ENCODE measurements around the gene TOR1AIP2.

Gene TOR1AIP2

GRCh38 chr1:179877586-179878265 lies at the start of gene TOR1AIP2:
TOR1AIP2 (minus strand) TSS chr1:179877803; CDS start chr1:179852665, 25,138 bp downstream.
- DNase-seq: peak; percentile 96

- no peak for DNase-seq
Observed at GRCh38 chr1:179926850-179927205, 49.2 kb upstream of the TOR1AIP2 start.

- no peak for DNase-seq
Observed at GRCh38 chr1:179925922-179926849, 48.6 kb upstream of the TOR1AIP2 start.

- DNase-seq: no peak
Observed at GRCh38 chr1:179925302-179925701, 47.7 kb upstream of the TOR1AIP2 start.

- no peak for DNase-seq
Observed at GRCh38 chr1:179924268-179924667, 46.7 kb upstream of the TOR1AIP2 start.

- peak; percentile 28 for DNase-seq
Observed at GRCh38 chr1:179923029-179923428, 45.4 kb upstream of the TOR1AIP2 start.

- no peak for DNase-seq
Observed at GRCh38 chr1:179921981-179922872, 44.6 kb upstream of the TOR1AIP2 start.

GRCh38 chr1:179921472-179921871 lies 43.9 kb upstream of the TOR1AIP2 start:
- no peak for DNase-seq

- DNase-seq: no peak
Observed at GRCh38 chr1:179917601-179918429, 40.2 kb upstream of the TOR1AIP2 start.

- DNase-seq: no peak
Observed at GRCh38 chr1:179911812-179912211, 34.2 kb upstream of the TOR1AIP2 start.

- DNase-seq: peak; percentile 51
Observed at GRCh38 chr1:179910934-179911333, 33.3 kb upstream of the TOR1AIP2 start.

GRCh38 chr1:179889589-179889988 lies 12.0 kb upstream of the TOR1AIP2 start:
- no peak for DNase-seq

GRCh38 chr1:179888071-179888470 lies 10.5 kb upstream of the TOR1AIP2 start:
- peak; percentile 51 for DNase-seq

- DNase-seq: peak; percentile 52
Observed at GRCh38 chr1:179883745-179884138, 6.1 kb upstream of the TOR1AIP2 start.

GRCh38 chr1:179883040-179883744 lies 5.6 kb upstream of the TOR1AIP2 start:
- DNase-seq: no peak

GRCh38 chr1:179882253-179883039 lies 4.8 kb upstream of the TOR1AIP2 start, which contains the start of gene TOR1AIP1:
TOR1AIP1 (plus strand) TSS chr1:179882285; CDS start chr1:179882503, 218 bp downstream.
- DNase-seq: peak; percentile 99

GRCh38 chr1:179881642-179882252 lies 4.1 kb upstream of the TOR1AIP2 start:
- no peak for DNase-seq

- no peak for DNase-seq
Observed at GRCh38 chr1:179879797-179880196, 2.2 kb upstream of the TOR1AIP2 start.

GRCh38 chr1:179876300-179876715 lies 1.3 kb downstream of the TOR1AIP2 start:
- peak; percentile 65 for DNase-seq
